LNCaP clone FGC (cell line): ENCODE results near the gene KCNQ1.

ENCODE experiments used
- DNase-seq: peaks from one replicate; pipeline ENCODE4 v3.0.0-alpha.2; 2011; ENCODE audit warnings: low read depth
- H3K4me3 ChIP-seq: 2 replicates; pipeline ENCODE4 v1.5.1; 2011; ENCODE audit warnings: mild to moderate bottlenecking, low read depth, low read length, control low read depth
- TF ChIP-seq, protein P1 (sequence below): IDR thresholded peaks from 2 replicates; pipeline ENCODE4 v1.5.1; 2012; ENCODE audit warnings: mild to moderate bottlenecking; ENCODE audit not compliant: control insufficient read depth, insufficient read depth; ENCODE audit errors: extremely low read depth

The KCNQ1 gene

DNA sequence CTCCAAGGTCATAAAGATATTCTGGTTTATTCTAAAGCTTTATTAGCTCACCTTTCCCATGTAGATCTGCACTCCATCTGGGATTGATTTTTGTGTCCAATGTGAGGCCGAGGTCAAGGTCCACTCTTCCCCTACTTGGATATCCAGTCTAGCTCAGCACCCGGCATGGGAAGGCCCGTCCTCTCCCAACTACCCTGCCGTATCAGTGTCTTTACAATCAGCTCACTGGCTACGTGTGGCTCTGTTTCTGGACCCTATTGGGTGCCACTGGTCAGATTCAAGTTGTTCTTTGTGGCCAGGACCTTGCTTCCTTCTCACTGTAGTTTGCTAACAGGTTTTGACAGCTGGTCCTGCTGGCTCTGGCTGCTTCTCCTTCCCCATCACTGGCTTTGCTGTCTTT lies 224.1 kb downstream of the KCNQ1 start:
- no peak for DNase-seq
- TF ChIP-seq, protein P1, sequence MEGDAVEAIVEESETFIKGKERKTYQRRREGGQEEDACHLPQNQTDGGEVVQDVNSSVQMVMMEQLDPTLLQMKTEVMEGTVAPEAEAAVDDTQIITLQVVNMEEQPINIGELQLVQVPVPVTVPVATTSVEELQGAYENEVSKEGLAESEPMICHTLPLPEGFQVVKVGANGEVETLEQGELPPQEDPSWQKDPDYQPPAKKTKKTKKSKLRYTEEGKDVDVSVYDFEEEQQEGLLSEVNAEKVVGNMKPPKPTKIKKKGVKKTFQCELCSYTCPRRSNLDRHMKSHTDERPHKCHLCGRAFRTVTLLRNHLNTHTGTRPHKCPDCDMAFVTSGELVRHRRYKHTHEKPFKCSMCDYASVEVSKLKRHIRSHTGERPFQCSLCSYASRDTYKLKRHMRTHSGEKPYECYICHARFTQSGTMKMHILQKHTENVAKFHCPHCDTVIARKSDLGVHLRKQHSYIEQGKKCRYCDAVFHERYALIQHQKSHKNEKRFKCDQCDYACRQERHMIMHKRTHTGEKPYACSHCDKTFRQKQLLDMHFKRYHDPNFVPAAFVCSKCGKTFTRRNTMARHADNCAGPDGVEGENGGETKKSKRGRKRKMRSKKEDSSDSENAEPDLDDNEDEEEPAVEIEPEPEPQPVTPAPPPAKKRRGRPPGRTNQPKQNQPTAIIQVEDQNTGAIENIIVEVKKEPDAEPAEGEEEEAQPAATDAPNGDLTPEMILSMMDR = no peak
- H3K4me3 ChIP-seq = no peak overlapping the region

DNA sequence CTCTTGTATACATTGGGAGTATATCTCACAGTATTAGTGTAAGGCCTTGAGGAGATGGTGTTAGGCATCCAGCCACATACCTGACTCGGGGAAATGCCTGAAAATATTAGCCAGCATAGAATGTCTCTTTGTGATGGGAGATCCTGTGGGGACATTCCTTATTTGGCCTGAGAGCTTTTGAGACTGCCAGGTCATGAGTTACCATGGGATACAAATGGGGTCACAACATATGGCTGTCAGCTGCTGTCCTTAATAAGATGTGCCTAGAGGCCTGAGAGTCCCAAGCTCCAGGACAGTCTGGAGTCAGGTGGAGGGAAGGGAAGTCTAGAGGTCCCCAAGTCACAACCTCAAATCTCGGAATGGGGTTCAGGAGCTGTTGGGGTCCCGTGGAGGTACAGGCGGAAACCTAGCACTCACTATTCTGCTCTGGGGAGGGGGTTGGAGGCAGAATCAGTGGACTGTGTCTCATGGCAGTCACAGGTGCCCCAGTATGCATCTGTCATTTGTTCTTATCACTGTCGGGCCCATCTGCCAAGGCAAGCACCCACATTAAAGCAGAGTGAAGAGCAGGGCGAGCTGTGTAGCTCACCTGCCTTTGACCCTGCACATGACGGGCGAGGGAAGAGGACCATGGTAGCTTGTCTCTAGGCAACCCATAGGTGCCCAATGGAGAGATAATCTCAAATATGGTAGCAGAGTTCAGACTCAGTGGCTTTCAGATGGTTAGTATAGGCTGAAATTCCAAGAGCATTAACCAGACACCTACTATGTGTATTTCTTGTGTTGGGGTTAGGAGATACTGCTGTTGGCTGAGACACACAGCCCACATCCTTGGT lies 225.0 kb downstream of the KCNQ1 start:
- TF ChIP-seq, protein P1 = no peak
- no peak for DNase-seq
- H3K4me3 ChIP-seq = no peak overlapping the region

DNA sequence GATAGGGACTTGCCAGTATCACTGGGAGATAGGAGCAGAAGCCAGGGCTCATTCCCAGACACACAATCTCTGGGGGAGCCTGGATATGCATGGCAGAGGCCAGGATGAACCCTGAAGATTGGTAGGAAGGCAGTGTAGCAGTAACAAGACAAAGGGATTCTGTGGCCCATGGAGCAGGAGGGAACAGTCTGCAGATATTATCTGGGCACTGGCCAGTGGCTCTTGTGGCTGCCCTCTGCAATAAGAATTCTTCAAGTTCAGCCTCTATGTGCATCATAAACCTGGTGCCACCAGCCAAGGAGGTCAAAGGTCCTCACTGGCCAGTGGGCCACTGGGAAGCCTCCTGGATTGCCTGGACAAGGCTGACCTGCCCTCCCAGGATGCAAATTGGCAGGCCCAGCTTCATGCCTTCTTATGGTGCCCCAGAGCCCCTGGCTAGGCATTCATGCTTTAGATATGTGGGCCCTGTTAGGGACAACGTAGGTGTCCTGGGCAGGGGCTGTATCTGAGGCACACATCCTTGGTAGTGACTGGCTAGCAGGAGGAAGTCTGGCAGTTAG lies 225.8 kb downstream of the KCNQ1 start:
- TF ChIP-seq, protein P1 = no peak
- H3K4me3 ChIP-seq = no peak overlapping the region
- no peak for DNase-seq

DNA sequence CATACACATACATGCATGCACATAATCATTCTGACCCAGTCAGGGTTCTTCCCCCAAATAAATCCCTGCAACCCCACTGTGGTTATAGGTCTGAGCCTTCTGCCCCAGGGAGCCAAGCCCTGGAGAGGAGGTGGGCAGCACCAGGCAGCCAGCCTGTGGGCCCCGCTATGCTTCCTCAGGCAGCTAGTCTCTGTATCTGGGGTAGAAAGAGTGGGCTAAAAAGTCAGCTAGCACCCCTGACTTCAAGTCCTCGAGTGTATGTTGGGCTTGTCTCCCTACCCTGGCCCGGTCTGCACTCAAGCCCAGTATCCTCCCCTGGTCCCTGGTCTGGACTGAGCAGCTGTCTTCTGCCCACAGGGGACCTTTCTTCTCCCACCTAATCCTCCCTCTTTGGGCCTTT lies 226.9 kb downstream of the KCNQ1 start:
- no peak for DNase-seq
- H3K4me3 ChIP-seq = no peak overlapping the region
- TF ChIP-seq, protein P1 = no peak

DNA sequence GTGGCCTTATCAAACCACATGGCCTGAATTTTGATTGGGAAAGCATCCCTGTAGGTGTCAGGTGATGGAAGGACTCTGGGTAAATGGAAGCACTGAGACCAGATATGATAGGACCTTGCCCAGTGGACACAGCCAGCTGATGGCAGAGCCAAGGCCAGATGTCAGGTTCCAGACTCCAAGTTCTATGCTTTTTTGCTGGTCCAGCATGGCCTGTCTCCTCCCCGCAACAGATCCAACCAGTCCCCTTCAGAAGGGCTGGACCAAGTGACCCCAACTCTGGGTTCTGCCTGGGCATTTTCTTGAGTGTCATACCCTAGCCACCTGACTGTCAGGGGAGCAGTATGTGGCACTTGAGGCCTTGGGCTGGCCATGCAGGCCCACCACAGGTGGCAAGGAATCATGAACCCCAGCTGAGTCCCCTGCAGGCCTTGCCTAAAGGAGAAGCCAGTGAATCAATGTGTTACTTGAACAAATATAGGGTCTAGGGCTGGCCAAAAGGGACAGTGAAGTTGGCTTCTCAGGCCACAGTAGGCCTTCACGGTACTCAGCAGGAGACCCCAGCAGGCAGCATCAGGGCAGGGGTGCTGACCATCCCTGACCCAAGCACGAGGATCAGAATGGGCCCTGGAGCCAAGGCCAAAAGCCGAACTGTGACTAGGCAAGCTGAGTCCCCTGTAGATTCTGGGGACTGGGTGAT lies 227.9 kb downstream of the KCNQ1 start:
- no peak overlapping the region for H3K4me3 ChIP-seq
- DNase-seq = no peak
- TF ChIP-seq, protein P1 = no peak

DNA sequence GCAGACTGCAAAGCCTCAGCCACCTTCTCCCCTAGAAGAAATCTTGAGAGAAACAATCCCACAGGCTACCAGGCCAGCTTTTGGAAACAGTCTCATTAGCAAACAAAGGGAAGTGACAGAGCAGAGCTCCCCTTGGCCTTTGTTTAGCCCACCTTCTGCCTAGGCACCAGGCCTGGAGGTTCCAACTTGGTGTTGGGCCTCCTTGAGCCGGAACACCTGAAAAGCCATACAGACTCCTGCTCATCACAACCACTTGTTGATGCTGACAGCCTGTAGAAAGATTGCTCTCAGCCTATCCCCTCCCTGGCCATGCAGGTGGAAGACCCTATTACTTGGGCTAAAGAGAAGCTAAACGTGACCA lies 228.4 kb downstream of the KCNQ1 start:
- TF ChIP-seq, protein P1 = no peak
- DNase-seq = no peak
- H3K4me3 ChIP-seq = no peak overlapping the region
